ENCODE measurements around the gene MAP4K2.

Gene MAP4K2

DNA sequence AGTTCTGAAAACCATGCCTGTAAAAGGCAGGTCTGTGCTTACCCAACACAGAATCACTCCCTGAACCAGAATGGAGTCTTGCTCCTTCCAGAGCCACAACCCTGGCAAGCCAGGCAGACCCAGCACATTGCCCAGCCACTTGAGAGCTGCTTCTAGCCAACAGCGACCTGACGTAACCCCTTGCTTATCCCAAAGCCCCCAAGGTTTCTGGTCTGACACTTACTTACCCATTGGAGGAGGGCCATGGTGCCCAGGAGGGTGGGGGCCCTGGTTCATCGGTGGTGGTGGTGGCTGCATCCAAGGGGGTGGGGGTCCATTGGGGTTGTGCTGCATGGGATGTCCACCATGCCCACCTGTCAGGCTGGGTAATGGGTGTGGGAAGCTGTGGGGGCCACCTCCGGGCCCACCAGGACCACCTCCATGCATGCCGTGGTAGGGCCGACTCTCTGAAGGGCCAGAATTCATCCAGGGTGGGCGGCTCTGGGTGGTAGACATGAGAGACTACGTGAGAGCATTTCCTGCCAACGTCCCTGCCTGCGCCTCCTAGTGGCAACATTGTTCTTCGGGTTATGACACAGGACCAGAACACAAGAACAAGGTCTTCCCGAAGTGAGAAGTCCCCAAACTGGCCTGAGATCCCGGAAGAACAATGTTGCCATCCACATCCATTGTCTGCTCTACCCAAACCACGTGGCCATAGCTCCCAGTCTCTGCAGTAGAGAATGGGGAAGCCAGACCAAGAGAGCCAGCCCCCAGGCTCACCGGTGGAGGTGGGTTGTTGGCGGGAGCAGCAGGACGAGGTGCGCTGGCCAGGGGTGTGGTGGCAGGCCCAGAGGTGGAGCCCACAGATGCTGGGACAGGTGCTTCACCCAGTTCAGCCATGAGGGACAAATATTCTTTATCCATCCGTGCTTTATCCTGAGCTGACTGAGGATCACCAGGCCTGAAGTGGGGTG, 35.4 kb downstream of the MAP4K2 start:
- peak; percentile 32 to 42 for DNase-seq (ENCODE audit: low read depth in 2 of 2)

DNA sequence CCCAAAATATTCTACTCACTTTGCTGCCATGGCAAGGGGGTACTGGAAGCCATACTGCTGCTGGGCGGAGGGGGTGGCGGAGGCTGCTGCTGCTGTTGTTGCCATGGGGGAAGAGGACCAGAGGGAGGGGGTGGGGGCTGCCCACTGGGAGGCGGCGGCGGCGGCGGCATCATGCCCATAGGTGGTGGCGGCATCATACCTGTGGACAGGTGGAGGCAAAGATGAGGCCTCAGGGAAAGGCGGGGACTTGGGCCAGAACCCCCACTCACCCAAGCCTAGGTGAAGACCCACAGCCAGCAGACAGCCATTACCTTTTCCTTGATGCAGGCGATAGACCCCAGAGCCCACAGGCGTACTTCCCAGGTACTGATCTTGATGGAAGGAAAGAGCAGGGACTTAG, 36.1 kb downstream of the MAP4K2 start:
- DNase-seq (ENCODE audit: low read depth in 2 of 2), result no peak

DNA sequence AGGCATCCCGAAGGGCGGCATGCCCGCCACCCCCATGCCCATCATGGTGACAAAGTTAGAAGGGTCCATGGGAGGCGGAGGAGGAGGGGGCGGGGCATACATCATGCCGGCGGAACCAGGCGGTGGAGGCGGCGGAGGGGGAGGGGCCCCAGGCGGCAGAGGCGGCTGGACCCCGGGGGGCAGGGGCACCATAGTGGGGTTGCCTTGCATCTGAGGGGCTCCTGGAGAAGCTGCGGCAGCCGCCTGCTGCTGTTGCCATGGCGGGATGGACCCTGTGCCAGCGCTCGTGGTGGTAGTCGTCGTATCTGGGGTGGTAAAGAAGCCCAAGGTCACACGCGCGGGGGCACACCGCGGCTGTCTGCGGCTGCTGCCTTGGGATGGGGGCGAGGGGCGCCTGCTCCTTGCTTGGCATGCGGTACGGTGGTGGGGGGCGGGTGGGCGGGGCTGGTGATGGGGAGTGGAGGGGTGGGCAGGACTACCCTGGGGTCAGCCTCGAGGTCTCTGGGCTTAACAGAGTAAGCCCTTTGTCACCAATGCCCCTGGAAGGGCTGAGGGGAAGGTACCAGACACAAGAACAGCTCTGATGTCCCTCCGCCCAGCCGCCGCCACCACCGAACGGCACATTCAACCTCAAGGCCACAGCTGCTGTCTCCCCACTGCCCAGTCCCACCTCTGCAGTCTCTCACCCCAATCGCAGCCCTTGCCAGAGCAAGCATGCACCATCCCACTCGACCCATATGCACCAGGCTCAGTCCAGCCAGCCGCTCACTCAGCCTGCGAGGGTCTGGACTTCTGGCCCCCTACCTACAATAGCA, 37.0 kb downstream of the MAP4K2 start:
- DNase-seq (ENCODE audit: low read depth in 2 of 2), result no peak

- no peak for DNase-seq (ENCODE audit: low read depth in 2 of 2)
These were observed 37.6 kb downstream of the MAP4K2 start for GRCh38 chr11:64765291-64765850.

DNA sequence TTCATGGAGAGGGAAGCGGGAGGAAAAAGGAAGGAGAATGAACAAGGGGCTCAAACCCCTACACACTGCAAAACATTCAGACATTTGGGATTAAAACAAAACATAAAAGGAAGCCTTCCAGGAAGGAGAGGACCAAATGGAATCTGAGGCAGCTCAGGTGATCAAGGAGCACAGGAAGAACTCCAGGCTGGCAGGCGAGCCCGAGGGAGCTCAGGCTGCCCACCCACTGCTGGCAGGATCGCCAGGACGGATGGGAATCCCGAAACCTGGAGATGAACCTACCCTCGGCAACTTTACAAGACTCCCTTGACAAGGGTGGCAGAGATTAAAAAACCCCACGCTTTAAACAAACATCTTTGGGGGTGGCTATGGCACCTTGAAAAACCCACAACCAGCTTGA, 38.3 kb downstream of the MAP4K2 start:
- no peak for DNase-seq (ENCODE audit: low read depth in 2 of 2)

DNA sequence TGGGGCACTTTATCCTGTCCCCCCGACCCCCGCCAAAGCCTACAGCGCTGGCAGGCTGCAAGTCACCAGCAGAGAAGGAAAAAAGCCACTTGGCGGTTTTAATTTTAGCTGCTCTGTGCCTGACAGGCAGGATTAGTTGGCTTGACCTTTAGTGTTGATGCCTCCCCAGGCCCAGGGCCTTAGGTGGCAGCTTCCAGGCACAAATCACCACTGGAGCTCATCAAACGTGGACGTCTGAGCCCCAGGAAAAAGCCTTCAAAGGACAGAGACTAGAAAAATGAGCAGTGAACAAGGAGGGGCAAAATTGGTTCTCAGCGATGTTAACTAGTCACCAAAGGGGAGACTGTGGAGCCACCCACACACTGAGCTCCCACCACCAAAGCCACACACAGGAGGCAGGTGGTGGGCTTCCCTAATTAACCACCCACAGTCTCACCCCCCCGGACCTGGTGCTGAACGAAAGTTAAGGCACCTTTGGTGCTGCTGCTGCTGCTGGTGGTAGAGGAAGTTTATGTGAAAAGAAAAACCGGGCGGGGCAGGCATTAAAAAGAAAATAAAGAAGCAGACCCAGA, 38.9 kb downstream of the MAP4K2 start:
- DNase-seq (ENCODE audit: low read depth in 2 of 2), result no peak

DNA sequence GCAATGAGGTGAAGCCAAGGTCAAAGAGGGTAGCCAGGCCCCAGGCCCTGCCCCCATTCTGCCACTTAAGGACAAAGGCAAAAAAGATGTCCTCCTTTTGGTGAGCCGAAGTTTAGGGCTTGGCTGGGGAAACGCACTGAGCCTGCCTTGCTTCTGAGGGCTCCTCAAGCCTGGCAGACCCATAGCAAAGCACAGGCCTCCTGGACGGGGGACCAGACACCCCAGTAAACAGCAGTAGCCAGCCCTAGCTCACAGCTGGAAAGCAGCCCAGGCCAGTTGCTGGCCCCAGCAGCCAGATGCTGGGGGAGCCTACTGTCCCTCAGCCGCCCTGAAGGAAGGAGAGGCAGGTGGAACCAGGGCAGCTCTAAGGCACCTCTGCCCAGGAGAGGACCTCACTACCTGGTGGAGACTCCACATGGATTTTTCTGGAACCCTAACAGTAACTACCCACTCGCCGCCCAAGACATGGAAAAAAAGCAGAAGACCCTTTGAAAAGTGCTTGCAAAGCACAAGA, 39.4 kb downstream of the MAP4K2 start:
- DNase-seq (ENCODE audit: low read depth in 2 of 2), result no peak

GRCh38 chr11:64762674-64763525, 40.1 kb downstream of the MAP4K2 start:
- peak; percentile 32 to 35 for DNase-seq (ENCODE audit: low read depth in 2 of 2)

GRCh38 chr11:64762277-64762673, 40.7 kb downstream of the MAP4K2 start:
- no peak for DNase-seq (ENCODE audit: low read depth in 2 of 2)

- no peak for DNase-seq (ENCODE audit: low read depth in 2 of 2)
These were observed 42.1 kb downstream of the MAP4K2 start for GRCh38 chr11:64760759-64761420.

DNA sequence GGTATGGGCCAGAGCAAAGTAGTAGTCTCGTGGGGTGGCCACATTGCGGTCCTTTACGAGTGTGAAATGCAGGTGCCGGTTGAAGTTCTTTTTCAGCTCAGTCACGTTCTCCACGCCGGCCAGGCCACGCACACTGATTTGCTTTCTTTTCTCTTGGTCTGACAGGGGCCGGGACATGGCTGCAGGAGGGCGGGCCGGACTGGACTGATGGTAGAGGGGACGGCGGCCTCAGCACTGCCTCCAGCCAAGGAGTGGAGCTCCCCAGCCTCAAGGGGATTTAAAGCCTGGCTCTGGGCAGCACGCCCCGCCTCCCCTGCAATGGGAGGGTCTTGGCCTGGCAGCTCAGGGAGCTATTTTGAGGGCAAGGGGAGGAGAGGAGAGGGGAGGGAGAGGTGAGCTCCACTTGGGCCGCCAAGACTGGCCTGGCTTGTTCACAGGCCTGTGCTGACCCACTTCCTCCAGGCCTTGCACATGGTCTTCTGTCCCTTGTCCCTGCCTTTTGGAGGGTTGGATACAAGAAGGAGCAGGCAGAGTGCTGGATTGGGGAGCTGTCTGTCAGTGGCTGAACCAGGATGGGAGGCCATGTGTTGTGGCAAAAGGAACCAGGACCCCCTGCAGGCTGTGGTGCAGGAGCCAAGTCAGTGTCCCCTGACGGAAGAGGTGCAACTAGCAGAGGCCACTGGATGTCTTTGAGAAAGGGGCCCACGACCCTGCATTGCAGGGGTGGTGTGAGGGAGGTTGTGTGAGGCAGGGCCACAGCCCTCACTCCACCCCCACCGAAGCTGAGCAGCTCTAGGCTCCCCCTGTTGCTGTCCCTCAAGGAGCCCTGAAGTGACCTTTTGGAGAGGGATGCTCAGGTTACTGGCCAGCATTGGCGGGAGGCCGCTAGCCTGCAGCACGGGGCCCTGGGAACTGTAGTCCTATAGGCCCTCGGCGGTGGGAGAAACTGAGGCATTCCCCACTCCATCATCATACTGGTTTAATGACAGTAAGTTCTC, 43.0 kb downstream of the MAP4K2 start, which contains the start of gene PYGM:
Gene PYGM (minus strand): TSS at position 253 of the 998 bp plus-strand sequence. CDS start 76 bp downstream, at position 177.
- DNase-seq (ENCODE audit: low read depth in 2 of 2), result no peak

- no peak for DNase-seq (ENCODE audit: low read depth in 2 of 2)
These were observed 43.8 kb downstream of the MAP4K2 start for GRCh38 chr11:64759131-64759721.

DNA sequence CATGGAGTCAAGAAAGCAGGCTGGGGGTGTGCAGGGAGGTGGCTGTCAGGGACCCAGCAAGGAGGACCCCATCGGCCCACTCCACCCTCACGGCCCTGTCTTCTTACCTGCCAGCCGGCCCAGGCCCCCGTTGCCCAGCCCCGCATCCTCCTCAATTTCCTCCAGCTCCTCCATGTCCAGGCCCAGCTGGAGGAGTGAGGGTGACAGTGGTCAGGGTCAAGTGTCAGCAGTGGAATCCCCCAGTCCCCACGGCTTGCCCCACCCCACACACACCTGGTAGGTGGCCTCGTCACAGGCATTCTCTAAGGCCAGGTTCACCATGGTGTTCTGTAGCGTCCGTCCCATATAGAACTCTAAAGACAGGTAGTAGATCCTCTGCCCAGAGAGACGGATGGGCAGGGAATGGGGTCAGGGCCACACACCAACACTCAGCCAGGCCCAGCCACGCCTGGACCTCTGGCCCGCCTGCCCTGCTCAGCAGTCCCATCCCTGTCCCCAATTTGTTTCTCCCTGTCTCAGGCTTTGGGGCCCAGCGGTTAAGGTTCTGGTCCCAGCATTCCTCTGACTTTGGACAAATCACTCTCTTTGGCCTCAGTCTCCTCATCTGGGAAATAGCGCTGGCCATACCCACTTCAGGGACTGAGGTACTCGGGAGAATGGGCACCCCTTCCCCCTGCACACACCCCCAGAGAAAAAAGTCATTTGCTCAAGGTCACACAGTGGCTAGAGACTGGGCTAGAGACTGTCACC, 44.5 kb downstream of the MAP4K2 start:
- no peak for DNase-seq (ENCODE audit: low read depth in 2 of 2)

- no peak for DNase-seq (ENCODE audit: low read depth in 2 of 2)
These were observed 45.3 kb downstream of the MAP4K2 start for GRCh38 chr11:64757549-64758329.

DNA sequence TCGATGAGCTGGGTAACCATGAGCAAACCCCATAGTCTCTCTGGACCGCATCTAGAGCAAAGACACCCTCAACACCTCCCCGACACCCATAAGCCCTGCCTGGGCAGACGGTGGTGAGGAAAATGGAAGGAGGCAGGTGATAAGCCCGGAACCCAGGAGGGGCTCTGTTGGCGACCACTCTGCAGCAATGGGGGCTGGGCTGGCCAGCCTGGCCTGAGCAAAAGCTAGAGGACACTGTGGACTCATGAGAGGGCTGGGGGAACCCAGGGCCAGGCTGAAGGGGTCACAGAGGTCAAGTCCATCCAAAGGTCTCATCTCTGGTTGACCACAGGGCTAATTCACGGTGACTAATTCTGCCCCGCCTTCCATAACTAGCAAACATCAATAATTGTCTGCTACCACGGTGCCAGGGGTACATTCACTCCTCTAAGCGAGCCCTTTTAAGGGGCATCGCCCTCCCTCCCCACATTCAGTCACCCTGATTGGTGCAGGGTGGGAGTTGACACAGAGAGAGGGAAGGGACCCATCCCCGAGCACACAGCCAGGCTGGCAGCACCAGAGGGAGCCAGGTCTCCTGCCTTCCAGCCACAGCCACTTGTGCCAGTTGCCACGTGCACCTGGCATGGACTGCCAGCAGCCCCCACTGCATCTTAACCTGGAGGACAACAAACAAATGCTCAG, 47.2 kb downstream of the MAP4K2 start:
- DNase-seq (ENCODE audit: low read depth in 2 of 2), result no peak

GRCh38 chr11:64754919-64755662, 47.9 kb downstream of the MAP4K2 start:
- DNase-seq (ENCODE audit: low read depth in 2 of 2), result no peak

Data from fibroblast of skin of left quadriceps (primary cell).